Globus pallidus (tissue), 1 donor: Measurements from ENCODE around the gene C2CD3.
"Not testable (repeated sequence)": the region's sequence is repeated elsewhere in the genome, so short reads cannot be mapped to it uniquely, and the experiment has no call there.

ENCODE experiments used
- DNase-seq: peaks from one replicate; pipeline ENCODE4 v3.0.0-alpha.2; 2015; ENCODE audit warnings: low spot score

C2CD3 gene

DNA sequence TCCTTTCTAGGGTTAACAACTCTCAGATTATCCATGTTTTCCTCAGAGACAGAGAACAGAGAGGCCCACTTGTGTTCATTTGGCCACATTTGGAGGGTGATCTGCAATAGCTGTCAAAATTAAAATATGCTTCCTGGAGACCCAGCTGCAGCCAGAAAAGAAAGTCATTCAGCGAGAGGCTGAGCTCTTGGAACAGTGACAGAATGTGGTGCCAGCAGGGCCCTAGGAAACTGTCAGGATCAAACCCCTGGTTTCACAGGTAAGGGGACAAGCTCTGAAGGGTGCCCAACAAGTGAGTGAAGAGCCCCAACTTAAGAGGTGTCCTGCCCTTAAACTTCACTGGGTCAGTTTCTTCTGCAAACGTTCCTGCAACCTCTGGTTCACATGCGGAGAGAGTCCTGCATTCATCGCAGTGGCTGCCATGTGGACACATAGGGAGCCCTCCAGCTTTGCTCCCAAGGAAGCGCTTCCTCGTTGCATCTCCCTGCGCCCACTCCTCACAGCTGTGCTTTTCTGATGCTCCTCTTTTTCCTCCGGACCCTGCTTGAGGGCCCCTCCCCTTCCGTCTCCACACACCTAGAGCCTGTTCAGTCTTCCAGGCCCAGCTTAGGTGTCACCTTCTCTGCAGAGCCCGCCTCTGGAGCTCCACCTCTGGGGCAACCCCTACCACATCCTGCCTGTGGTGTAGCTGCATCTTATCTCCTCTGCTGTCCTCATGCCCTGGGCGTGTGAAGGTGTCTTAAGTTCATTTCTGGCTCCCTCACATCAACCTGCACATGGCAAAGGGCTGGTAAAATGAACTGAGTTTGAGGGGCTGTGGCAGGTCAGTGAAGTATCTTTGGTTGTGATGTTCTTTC lies 165.8 kb downstream of the C2CD3 start:
- DNase-seq, result no peak

DNA sequence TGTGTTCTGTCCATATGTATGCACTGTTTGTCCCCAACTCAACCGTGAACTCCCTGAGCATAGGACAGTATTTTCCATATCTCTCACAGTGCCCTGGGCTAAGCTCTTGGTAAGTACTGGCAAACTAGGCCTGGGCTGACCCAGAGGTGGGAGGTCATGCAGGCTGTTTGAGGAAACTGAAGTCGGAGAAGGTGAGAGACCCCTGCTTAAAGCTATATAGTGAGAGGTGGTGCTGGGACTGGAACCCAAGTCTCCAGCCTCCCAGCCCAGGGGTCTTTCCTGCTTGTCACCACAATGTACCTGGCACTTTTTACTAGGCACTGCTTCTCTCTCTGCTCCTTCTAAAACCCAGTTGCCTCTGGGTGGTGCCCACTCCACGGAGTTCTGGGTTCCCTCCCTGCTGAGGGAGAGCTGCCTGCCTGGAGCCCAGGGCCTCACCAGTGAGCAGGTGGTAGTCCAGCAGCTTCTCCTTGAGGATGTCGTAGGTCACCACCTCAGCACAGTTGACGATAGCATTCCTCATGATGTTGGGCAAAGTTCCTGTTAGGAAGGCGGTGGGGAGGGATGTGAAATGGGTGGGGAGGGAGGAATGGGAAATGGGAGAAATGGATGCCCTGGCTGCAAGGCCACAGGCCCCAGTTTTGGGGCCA lies 166.6 kb downstream of the C2CD3 start:
- DNase-seq, result no peak

DNA sequence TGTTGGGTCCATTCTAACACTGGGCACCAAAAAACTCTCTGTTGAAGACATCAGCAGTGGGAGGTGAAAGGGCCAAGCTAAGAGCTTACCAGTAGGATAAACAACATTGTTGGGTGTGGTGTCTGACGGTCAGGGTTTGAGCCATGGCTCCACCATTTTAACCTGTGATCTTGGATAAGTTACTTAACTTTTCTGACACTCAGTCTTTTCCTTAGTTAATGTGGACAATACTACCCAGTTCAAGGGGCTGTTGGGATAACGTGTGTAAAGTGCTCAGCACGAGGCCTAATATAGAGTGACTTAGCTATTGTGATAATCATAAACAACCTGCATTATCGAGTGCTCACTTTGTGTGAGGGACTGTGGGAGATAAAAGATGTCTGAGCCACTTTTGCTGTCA lies 168.0 kb downstream of the C2CD3 start:
- no peak for DNase-seq

DNA sequence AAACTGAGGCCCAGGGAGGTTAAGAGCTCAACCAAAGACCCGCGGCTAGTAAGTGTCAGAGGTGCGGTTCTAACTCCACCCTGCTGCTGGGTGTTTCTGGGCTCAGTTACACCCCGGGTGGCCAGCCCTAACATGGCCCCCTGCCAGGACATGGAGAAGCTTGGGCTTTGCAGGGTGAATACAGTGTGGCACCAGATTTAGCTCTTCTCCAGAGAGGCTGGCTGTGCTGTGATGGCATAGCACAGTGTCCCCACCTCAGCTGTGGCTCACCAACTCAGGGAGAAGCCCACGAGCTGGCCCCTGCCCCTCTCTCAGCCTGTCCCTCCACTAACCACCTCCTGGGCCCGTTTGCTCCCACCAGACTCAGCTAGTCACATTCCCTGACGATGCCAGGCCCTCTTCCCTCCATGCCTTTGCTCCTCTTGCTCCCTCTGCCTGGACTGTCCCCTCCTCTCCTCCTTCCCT lies 168.9 kb downstream of the C2CD3 start:
- DNase-seq, result no peak

DNA sequence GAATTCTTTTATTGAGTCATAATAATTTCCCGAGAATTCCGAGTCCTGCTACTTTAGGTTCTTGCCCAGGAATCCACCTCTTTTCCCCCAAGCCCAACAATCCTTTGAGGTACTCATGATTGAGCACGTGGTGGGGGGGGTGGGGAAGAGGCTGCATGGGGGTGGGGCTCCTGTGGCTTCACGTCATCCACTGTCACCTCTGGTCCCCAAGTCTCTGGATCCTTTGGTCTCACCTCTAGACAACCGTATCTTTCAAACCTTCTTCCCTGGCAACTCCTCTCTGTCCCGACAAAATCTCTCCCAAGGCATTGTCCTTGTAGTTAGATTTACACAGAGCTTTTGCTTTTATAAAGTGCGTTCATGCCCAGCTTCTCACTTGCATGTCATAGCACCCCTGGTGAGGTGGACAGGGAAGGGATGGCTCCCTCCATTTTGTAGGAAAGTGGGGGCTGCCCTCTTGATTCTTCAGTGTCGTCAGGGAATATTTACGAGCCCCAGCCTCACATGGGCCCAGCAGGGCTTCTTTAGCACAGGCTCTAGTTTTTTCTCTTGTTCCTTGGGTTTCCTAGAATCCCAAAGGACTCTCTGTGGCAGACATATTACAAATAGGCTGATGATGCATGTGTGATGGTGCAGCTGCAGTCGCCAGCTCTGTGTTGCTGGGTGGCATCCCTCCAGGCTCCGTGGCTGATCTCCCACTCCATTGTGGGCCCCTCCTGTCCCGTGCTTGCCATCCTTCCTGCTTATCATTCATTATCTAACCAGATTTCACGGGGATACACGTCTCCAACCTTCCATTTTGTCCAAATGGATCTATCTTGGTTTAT lies 170.3 kb downstream of the C2CD3 start:
- DNase-seq, result no peak

DNA sequence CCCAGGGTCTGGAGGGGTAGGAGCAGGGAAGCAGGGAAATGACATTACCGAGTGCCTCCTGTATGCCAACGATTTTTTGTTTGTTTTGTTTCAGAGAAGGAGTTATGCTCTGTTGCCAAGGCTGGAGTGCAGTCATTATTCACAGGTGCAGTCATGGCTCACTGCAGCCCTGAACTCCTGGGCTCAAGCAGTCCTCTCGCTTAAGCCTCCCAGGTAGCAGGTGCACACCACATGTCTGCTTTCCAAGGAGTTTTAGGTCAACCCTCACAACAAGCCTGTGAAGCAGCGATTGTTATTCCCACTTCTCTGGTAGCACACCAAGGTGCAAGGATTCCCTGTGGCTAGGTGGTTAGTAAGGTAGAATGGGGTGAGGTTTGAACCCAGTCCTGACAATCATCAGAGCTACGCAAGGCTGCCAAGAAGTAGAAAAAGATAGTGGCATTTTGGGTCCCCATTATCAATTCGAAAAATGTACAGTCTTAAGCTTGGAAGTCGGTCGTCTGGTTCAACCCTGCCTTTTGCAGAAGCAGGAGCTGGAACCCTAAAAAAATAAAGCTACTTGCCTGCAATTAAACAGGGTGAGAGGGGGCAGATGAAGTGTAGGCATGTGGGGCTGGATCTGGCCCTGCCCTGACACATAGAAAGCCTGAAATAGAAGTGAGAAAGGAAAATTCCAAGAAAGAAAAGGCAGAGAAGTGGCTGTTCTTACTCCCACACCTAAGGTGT lies 171.1 kb downstream of the C2CD3 start:
- no peak for DNase-seq

DNA sequence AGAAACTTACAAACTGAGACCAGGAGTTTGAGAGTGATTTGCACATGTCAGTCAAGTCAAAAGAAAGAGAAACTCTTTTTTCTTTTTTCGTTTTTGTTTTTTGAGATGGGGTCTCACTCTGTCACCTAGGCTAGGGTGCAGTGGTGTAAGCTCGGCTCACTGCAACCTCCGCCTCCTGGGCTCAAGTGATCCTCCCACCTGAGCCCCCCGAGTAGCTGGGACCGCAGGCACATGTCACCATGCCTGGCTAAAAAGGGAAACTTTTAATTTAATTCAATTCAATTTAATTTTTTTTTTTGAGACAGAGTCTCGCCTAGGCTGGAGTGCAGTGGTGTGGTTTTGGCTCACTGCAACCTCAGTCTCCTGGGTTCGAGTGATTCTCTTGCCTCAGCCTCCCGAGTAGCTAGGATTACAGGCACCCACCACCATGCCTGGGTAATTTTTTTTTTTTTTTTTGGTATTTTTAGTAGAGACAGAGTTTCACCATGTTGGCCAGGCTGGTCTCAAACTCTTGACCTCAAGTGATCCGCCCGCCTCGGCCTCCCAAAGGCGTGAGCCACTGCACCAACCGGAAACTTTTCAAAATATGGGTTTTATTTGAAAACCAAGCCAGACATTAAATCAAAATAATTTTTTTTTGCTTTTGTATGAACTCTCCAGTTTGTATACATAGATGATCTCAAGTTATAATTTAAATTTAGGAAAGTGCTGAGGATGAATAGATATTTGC lies 171.8 kb downstream of the C2CD3 start:
- no peak for DNase-seq

DNA sequence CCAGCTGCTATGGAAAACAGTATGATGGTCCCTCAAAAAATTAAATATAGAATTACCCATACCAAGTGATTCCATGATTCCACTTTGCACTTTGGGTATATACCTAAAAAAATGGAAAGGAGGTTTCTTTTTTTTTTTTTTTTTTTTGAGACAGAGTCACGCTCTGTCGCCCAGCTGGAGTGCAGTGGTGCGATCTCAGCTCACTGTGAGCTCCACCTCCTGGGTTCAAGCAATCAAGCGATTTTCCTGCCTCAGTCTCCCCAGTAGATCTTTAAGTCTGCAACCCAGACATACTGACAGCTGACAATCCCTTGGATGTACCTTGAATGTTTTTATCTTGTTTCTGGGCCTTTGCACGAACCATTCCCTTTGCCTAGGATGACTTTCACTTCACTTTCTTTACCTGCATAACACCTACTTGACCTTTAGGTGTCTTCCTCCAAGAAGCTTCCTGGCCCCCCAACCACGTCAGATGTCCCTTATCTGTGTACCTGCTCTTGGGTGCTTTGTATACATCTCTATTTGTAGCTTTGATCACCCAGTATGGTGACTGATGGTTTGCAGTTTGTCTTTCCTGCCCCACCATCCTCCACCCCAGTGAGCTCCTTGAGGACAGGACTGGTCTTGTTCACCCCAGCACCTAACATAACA lies 173.6 kb downstream of the C2CD3 start:
- DNase-seq, result no peak

DNA sequence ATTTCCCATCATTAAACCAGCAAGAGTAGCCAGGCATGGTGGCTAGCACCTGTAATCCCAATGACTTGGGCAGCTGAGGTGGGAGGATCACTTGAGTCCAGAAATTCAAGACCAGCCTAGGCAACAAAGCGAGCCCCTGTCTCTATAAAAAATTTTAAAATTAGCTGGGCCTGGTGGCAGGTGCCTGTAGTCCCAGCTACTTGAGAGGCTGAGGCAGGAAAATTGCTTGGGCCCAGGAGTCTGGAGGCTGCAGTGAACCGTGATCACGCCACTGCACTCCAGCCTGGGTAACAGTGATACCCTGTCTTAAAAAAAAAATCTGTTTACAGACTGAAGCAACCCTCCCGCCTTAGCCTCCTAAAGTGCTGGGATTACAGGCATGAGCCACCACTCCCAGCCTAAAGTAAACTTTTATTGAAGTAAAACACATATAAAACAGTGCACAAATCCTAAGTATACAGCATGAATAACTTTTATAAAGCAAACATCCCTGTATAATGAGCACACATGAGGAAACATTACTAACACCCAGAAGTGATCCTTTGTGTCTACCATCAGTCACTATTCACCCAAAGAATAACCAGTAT lies 174.5 kb downstream of the C2CD3 start:
- DNase-seq, result no peak

DNA sequence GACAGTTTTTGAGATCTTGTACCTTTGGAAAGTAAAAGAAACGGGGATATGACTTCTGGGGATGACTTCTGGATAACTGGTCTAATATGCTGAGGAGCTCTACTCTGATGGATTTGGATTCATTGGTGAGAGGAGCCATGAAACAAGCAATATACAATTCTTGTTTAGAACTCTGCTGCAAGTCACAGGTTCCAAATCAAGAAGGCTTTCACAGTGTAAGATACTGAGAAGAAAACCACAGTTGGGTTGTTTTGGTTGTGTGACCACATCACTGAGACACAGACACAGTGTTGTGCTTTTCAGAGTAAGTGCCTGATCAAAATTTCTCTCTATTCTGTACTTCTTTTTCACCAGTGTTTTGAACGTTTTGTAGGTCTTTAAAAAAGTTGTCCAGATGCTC lies 175.1 kb downstream of the C2CD3 start:
- DNase-seq, result no peak

DNA sequence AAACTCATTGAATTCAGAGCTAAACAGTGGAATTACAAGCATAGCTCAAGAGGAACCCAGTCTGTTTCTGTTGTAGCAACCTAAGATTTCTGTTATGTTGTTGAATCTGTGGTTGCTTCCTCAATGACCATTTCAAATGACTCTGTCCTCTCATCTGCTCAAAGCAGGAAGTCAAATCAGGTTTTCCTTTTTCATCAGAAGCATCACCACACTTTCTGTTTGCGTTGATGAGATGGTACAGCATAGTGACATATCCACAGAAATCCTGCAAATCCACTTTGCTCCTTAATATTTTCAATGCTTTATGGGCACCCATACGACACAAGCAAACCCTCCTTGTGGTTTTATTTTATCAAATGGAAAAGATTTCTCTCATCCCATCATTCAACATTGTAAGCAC lies 175.6 kb downstream of the C2CD3 start:
- no peak for DNase-seq

DNA sequence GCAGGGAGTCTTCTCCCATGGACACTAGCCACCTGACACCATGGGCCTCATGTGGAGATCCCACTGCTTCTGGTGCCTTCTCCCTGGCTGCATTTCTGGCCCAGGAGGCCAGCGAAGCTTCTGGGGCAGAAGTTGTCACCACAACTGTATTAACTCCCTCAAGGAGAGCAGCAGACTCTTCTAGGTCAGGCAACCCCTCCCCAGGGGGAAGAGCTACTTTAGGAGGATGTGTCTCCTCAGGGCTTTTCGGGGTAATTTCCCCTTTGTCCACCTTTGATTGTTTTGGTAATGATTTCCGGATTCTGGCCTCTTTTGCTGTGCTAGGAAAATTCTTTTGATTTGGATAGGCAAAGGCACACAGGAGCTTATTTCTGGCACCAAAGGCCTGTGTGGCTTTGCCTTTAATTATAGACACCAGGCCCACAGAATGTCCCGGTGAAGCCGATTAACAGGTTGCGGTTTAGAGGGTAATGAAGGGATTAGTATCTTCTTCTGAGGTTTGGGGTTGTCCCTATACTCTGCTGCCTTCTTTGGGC lies 179.3 kb downstream of the C2CD3 start:
- DNase-seq, result no peak

DNA sequence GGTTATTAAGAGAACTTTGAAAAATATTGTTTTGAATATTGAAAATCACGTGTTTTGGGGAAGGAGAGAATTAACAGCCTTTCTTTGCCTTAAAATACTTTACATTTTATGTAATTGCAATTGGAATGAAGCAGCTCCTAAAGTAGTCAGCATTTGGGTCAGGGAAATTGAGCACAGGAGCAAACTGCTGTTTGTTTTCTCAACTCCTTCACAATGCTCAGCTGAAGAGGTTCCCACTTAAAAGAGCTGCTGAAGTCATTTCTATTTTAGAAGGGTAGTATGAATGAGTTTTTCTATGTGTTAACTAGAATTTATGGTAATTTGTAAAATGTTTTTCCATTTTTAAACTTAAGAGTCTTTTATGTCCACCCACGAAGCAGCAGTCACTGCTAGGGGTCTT lies 180.1 kb downstream of the C2CD3 start:
- DNase-seq, result no peak

DNA sequence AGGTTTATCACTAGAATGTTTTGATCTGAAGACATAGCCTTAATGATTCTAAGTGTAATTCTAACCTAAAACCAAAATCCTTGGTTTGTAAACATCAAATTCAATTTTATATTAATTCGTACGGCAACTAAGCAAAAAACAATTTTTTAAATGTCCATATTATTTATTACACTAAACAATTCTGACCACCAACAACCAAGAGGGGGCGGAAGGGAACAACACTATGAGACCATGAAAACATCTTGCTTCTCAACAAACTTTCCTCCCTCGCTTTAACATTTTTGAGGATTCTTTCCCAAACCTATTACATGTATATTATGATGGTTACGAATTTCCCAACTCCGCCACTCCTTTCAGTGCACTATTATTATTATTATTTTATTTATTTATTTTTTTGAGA lies 181.6 kb downstream of the C2CD3 start:
- DNase-seq, result no peak

DNA sequence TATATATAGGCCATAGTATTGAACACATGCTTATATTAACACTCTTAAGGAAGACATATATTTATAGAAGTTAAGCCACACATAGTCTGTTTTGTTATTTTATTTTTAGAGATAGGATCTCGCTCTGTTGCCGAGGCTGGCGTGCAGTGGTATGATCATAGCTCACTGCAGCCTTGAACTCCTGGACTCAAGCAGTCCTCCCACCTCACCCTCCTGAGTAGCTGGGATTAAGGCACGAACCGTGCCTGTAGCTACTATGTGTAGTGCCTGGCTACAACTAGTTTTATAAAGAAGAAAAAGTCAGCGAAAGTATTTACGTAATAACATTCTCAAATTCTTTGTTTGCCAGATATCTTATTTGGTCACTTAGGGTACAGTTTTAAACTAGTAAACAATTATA lies 182.6 kb downstream of the C2CD3 start:
- no peak for DNase-seq

DNA sequence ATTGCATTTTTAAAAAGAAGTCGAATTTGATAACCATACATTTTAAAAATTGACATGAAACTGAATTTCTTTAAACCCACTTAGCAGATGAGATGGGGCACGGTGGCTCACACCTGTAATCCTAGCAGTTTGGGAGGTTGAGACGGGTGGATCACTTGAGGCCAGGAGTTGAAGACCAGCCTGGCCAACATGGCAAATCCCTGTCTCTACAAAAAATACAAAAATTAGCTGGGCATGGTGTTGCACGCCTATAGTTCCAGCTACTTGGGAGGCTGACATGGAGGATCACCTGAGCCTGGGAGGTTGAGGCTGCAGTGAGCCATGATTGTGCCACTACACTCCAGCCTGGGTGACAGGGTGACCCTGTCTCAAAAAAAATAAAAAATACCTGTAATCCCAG lies 185.1 kb downstream of the C2CD3 start:
- not testable (repeated sequence) for DNase-seq

DNA sequence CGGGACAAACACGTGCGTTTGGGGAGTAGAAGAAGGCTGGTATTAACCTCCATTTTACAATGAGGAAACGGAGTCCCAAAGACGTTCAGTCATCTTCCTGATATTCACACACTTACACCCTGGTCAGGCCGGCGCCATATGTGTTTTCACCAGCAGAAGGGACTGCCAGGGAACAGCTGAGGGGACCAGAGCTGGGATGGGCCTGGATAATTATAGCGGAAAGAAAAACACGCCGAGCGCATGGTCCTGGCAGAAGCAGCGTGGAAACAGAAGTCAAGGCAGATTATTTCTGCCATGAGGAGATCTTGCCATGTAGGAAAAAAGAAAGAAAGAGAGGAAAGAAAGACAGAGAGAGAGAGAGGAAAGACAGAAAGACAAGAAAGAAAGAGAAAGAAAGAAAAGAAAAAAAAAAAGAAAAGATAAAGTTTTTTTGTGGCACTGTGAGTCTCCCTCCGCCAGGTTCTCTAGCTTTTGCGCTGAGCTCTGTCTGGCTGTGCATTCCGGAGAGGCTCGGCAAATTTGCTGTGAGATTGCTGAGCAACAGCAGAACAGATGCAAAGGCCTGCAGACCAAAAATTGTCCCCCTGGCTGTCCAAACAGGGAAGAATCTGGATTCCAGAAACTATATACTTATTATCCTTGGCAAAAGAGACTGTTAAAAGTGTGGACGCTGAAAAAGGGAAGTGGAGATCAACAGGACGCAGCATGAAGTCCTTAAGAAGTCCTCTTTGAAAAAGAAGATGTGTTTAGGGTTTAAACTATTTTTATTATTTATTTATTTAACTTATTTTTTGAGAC lies 186.9 kb downstream of the C2CD3 start:
- no peak for DNase-seq

DNA sequence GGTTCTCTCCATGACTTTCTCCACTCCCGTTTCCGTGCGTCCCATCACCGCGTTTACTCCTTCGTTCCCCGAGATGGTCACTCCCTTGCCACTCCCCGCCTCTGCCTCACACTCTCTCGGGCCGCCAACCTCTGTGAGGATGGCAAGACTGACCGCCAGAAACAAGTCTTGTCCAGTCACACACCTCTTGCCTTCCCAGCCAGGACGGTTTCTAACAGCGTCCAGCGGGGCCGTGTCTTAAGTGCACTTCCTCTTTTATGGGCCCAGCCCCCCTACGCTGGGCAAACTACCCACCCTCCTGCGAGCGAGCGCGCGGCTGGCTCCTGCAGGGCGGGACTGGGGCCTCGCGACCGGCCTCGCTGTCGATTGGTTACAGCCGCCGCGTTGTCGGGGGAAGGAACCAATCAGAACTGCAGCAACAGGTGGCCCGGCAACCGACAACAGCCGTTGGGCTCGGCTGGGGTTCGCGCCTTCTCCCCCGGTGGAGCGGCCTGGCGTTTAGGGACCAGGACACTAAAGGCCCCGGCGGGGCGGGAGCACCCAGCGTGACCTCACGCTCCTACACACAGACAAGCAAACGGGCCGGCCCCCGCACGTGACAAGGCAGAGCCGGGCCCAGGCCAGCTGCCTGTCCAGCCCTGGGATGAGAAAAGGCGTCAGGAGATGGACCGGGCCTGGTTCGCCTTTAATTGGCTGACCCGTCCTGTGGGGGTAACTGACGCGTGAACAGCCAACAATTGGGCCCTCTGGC lies 187.6 kb downstream of the C2CD3 start:
- DNase-seq, result peak; percentile 96

DNA sequence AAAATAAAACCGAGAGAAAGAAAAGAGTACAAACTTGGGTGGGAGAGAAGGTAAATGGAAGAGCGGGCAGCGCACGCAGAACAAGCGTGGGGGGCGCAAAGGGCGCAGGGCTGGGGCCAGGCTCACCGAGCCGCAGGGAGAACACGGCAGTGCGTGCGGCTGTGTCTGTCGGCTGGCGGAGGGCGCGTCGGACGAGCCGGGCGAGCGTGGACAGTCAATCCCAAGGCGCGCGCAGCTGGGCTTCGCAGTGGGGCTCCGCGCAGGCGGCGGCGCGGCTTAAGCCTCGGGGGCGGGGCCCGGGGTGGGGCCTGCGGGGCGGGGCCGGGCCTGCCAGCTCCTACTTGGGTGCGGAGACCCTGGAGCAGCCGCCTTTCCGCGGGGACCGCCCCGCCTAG lies 188.2 kb downstream of the C2CD3 start, which contains the start of gene UCP2:
Gene UCP2 (minus strand): TSS at position 249 of the 395 bp plus-strand sequence. CDS start 4,465 bp downstream, outside the sequence.
- DNase-seq, result peak; percentile 83
